ENCODE results near the gene CAT.

CAT gene

GRCh38 chr11:34444428-34444827 lies 5.7 kb downstream of the CAT start:
- Histone ChIP-seq H3K27me3 (ENCODE audit: control insufficient read depth, insufficient read depth, low read length) (no peaks in the 10 kb centered on the region), H3K4me1 (ENCODE audit: control insufficient read depth, insufficient read depth, low read length) (no peaks in the 10 kb centered on the region), H3K27ac (ENCODE audit: low read depth, low read length) (no peak overlapping the region), H3K9me3 (ENCODE audit: control insufficient read depth, insufficient read depth, low read length) (no peaks in the 10 kb centered on the region; the same call in none of the 2 replicates), H3K4me3 (ENCODE audit: low read depth, low read length) (no peak overlapping the region), H3K9ac (ENCODE audit: low read depth, low read length) (no peak overlapping the region), H3K36me3 (ENCODE audit: control insufficient read depth, insufficient read depth, low read length) (no peaks in the 10 kb centered on the region)

GRCh38 chr11:34445956-34446355 lies 7.2 kb downstream of the CAT start:
- no peak overlapping the region for H3K9ac ChIP-seq (ENCODE audit: low read depth, low read length)
- H3K27me3 ChIP-seq (ENCODE audit: control insufficient read depth, insufficient read depth, low read length) = no peaks in the 10 kb centered on the region
- no peak overlapping the region for H3K4me3 ChIP-seq (ENCODE audit: low read depth, low read length)
- H3K4me1 ChIP-seq (ENCODE audit: control insufficient read depth, insufficient read depth, low read length) = no peaks in the 10 kb centered on the region
- no peaks in the 10 kb centered on the region for H3K36me3 ChIP-seq (ENCODE audit: control insufficient read depth, insufficient read depth, low read length)
- no peaks in the 10 kb centered on the region; the same call in none of the 2 replicates for H3K9me3 ChIP-seq (ENCODE audit: control insufficient read depth, insufficient read depth, low read length)
- H3K27ac ChIP-seq (ENCODE audit: low read depth, low read length) = no peak overlapping the region

- Histone ChIP-seq H3K9me3 (ENCODE audit: control insufficient read depth, insufficient read depth, low read length) (no peaks in the 10 kb centered on the region; the same call in none of the 2 replicates), H3K4me1 (ENCODE audit: control insufficient read depth, insufficient read depth, low read length) (no peaks in the 10 kb centered on the region), H3K9ac (ENCODE audit: low read depth, low read length) (no peak overlapping the region), H3K27me3 (ENCODE audit: control insufficient read depth, insufficient read depth, low read length) (no peaks in the 10 kb centered on the region), H3K27ac (ENCODE audit: low read depth, low read length) (no peak overlapping the region), H3K36me3 (ENCODE audit: control insufficient read depth, insufficient read depth, low read length) (no peaks in the 10 kb centered on the region), H3K4me3 (ENCODE audit: low read depth, low read length) (no peak overlapping the region)
Observed at GRCh38 chr11:34446386-34446785, 7.7 kb downstream of the CAT start.

- Histone ChIP-seq H3K4me1 (ENCODE audit: control insufficient read depth, insufficient read depth, low read length) (no peaks in the 10 kb centered on the region), H3K9me3 (ENCODE audit: control insufficient read depth, insufficient read depth, low read length) (no peaks in the 10 kb centered on the region; the same call in 1 of the 2 replicates), H3K36me3 (ENCODE audit: control insufficient read depth, insufficient read depth, low read length) (peaks cover under 1% of the 10 kb centered on the region; the same call in 1 of the 2 replicates), H3K9ac (ENCODE audit: low read depth, low read length) (no peak overlapping the region), H3K27me3 (ENCODE audit: control insufficient read depth, insufficient read depth, low read length) (no peaks in the 10 kb centered on the region), H3K4me3 (ENCODE audit: low read depth, low read length) (no peak overlapping the region), H3K27ac (ENCODE audit: low read depth, low read length) (no peak overlapping the region)
Observed at GRCh38 chr11:34447044-34447443, 8.3 kb downstream of the CAT start.

GRCh38 chr11:34448223-34448994 lies 9.7 kb downstream of the CAT start:
- no peaks in the 10 kb centered on the region for H3K9me3 ChIP-seq (ENCODE audit: control insufficient read depth, insufficient read depth, low read length)
- no peak overlapping the region for H3K27ac ChIP-seq (ENCODE audit: low read depth, low read length)
- no peaks in the 10 kb centered on the region for H3K27me3 ChIP-seq (ENCODE audit: control insufficient read depth, insufficient read depth, low read length)
- H3K4me3 ChIP-seq (ENCODE audit: low read depth, low read length) = no peak overlapping the region
- no peaks in the 10 kb centered on the region for H3K4me1 ChIP-seq (ENCODE audit: control insufficient read depth, insufficient read depth, low read length)
- H3K9ac ChIP-seq (ENCODE audit: low read depth, low read length) = no peak overlapping the region
- peaks cover 8% of the 10 kb centered on the region for H3K36me3 ChIP-seq (ENCODE audit: control insufficient read depth, insufficient read depth, low read length)

- H3K9ac ChIP-seq (ENCODE audit: low read depth, low read length) = no peak overlapping the region
- H3K9me3 ChIP-seq (ENCODE audit: control insufficient read depth, insufficient read depth, low read length) = no peaks in the 10 kb centered on the region
- no peaks in the 10 kb centered on the region for H3K27me3 ChIP-seq (ENCODE audit: control insufficient read depth, insufficient read depth, low read length)
- no peak overlapping the region for H3K27ac ChIP-seq (ENCODE audit: low read depth, low read length)
- H3K36me3 ChIP-seq (ENCODE audit: control insufficient read depth, insufficient read depth, low read length) = peaks cover 13% of the 10 kb centered on the region
- no peaks in the 10 kb centered on the region for H3K4me1 ChIP-seq (ENCODE audit: control insufficient read depth, insufficient read depth, low read length)
- no peak overlapping the region for H3K4me3 ChIP-seq (ENCODE audit: low read depth, low read length)
Observed at GRCh38 chr11:34449013-34449412, 10.3 kb downstream of the CAT start.

GRCh38 chr11:34451053-34451452 lies 12.3 kb downstream of the CAT start:
- Histone ChIP-seq H3K4me1 (ENCODE audit: control insufficient read depth, insufficient read depth, low read length) (no peaks in the 10 kb centered on the region), H3K9ac (ENCODE audit: low read depth, low read length) (no peak overlapping the region)

GRCh38 chr11:34454308-34455032 lies 15.7 kb downstream of the CAT start:
- Histone ChIP-seq H3K4me3 (ENCODE audit: low read depth, low read length) (no peak overlapping the region), H3K27me3 (ENCODE audit: control insufficient read depth, insufficient read depth, low read length) (no peaks in the 10 kb centered on the region), H3K36me3 (ENCODE audit: control insufficient read depth, insufficient read depth, low read length) (peaks cover 27% of the 10 kb centered on the region), H3K4me1 (ENCODE audit: control insufficient read depth, insufficient read depth, low read length) (0 out of 2 replicates have a peak, but pooled peaks cover 3% of the 10 kb centered on the region), H3K9ac (ENCODE audit: low read depth, low read length) (no peak overlapping the region), H3K27ac (ENCODE audit: low read depth, low read length) (no peak overlapping the region), H3K9me3 (ENCODE audit: control insufficient read depth, insufficient read depth, low read length) (no peaks in the 10 kb centered on the region)

More at GRCh38 chr11:34451053-34451452, 12.3 kb downstream of the CAT start:
- Histone ChIP-seq H3K9me3 (ENCODE audit: control insufficient read depth, insufficient read depth, low read length) (no peaks in the 10 kb centered on the region), H3K36me3 (ENCODE audit: control insufficient read depth, insufficient read depth, low read length) (peaks cover 21% of the 10 kb centered on the region), H3K4me3 (ENCODE audit: low read depth, low read length) (no peak overlapping the region), H3K27ac (ENCODE audit: low read depth, low read length) (no peak overlapping the region), H3K27me3 (ENCODE audit: control insufficient read depth, insufficient read depth, low read length) (no peaks in the 10 kb centered on the region)

GRCh38 chr11:34457607-34458006 lies 18.9 kb downstream of the CAT start:
- Histone ChIP-seq H3K36me3 (ENCODE audit: control insufficient read depth, insufficient read depth, low read length) (peaks cover 24% of the 10 kb centered on the region), H3K4me1 (ENCODE audit: control insufficient read depth, insufficient read depth, low read length) (0 out of 2 replicates have a peak, but pooled peaks cover 3% of the 10 kb centered on the region), H3K4me3 (ENCODE audit: low read depth, low read length) (no peak overlapping the region), H3K27ac (ENCODE audit: low read depth, low read length) (no peak overlapping the region), H3K9me3 (ENCODE audit: control insufficient read depth, insufficient read depth, low read length) (no peaks in the 10 kb centered on the region), H3K9ac (ENCODE audit: low read depth, low read length) (no peak overlapping the region), H3K27me3 (ENCODE audit: control insufficient read depth, insufficient read depth, low read length) (no peaks in the 10 kb centered on the region)

GRCh38 chr11:34458525-34458924 lies 19.8 kb downstream of the CAT start:
- no peaks in the 10 kb centered on the region for H3K27me3 ChIP-seq (ENCODE audit: control insufficient read depth, insufficient read depth, low read length)
- no peaks in the 10 kb centered on the region for H3K9me3 ChIP-seq (ENCODE audit: control insufficient read depth, insufficient read depth, low read length)
- 0 out of 2 replicates have a peak, but pooled peaks cover 3% of the 10 kb centered on the region for H3K4me1 ChIP-seq (ENCODE audit: control insufficient read depth, insufficient read depth, low read length)
- no peak overlapping the region for H3K4me3 ChIP-seq (ENCODE audit: low read depth, low read length)
- H3K9ac ChIP-seq (ENCODE audit: low read depth, low read length) = no peak overlapping the region
- H3K36me3 ChIP-seq (ENCODE audit: control insufficient read depth, insufficient read depth, low read length) = peaks cover 18% of the 10 kb centered on the region
- H3K27ac ChIP-seq (ENCODE audit: low read depth, low read length) = peak overlapping the region; percentile 70
